ENCODE results near the gene AFF3. TPM values are rescaled to one million over a fixed set of nuclear protein-coding genes. Genes with fewer than 3 reads are reported as not detected.

AFF3 gene
- total and polyA plus RNA-seq, 2 donors (not counting 1 experiment from before 2014, with no cell fraction given): 0.50 to 2.5 TPM

GRCh38 chr2:99802734-99803133 lies 339.7 kb downstream of the AFF3 start:
- no peaks in the 10 kb centered on the region for H3K36me3 ChIP-seq (ENCODE audit: control insufficient read depth, insufficient read depth, low read length)
- H3K27me3 ChIP-seq (ENCODE audit: control insufficient read depth, insufficient read depth, low read length): no peaks in the 10 kb centered on the region
- no peak overlapping the region for H2AFZ ChIP-seq (ENCODE audit: low read length)
- H3K4me3 ChIP-seq (replicated peaks in 1 of 4; ENCODE audit: control extremely low read depth in 1 of 4, insufficient read depth in 1 of 4, low read depth in 3 of 4, low read length in 4 of 4): no peak overlapping the region
- TF ChIP-seq EZH2 (IDR thresholded peaks at IDR 0.05; ENCODE audit: low read length, missing control alignments) (no peak), CTCF (conservative IDR thresholded peaks at IDR 0.05 in 1 of 2, IDR thresholded peaks at IDR 0.05 in 1 of 2; ENCODE audit: low read depth in 1 of 2, low read length in 2 of 2) (no peak)
- no peaks in the 10 kb centered on the region for H3K9me3 ChIP-seq (ENCODE audit: control insufficient read depth, insufficient read depth, low read depth, low read length)
- no peak overlapping the region for H3K27ac ChIP-seq (ENCODE audit: insufficient read depth, low read length)
- no peaks in the 10 kb centered on the region for H3K79me2 ChIP-seq (ENCODE audit: control insufficient read depth, insufficient read depth, low read length)
- no peaks in the 10 kb centered on the region for H3K4me1 ChIP-seq (ENCODE audit: control insufficient read depth, extremely low read depth, insufficient read depth, low read length)
- no peaks in the 10 kb centered on the region for H4K20me1 ChIP-seq (ENCODE audit: control insufficient read depth, extremely low read depth, insufficient read depth, low read length)
- DNase-seq (ENCODE audit: low read depth in 2 of 2): no peak
- no peak overlapping the region for H3K4me2 ChIP-seq (ENCODE audit: extremely low read depth, insufficient read depth, low read length)
- no peak overlapping the region for H3K9ac ChIP-seq (ENCODE audit: insufficient read depth, low read length)

GRCh38 chr2:99801327-99801901 lies 341.0 kb downstream of the AFF3 start:
- Histone ChIP-seq H3K4me2 (ENCODE audit: extremely low read depth, insufficient read depth, low read length) (no peak overlapping the region), H3K9ac (ENCODE audit: insufficient read depth, low read length) (no peak overlapping the region), H3K4me1 (ENCODE audit: control insufficient read depth, extremely low read depth, insufficient read depth, low read length) (no peaks in the 10 kb centered on the region), H3K9me3 (ENCODE audit: control insufficient read depth, insufficient read depth, low read depth, low read length) (no peaks in the 10 kb centered on the region), H3K27ac (ENCODE audit: insufficient read depth, low read length) (no peak overlapping the region), H3K27me3 (ENCODE audit: control insufficient read depth, insufficient read depth, low read length) (no peaks in the 10 kb centered on the region), H3K4me3 (replicated peaks in 1 of 4; ENCODE audit: control extremely low read depth in 1 of 4, insufficient read depth in 1 of 4, low read depth in 3 of 4, low read length in 4 of 4) (no peak overlapping the region), H3K36me3 (ENCODE audit: control insufficient read depth, insufficient read depth, low read length) (no peaks in the 10 kb centered on the region), H4K20me1 (ENCODE audit: control insufficient read depth, extremely low read depth, insufficient read depth, low read length) (no peaks in the 10 kb centered on the region), H2AFZ (ENCODE audit: low read length) (no peak overlapping the region), H3K79me2 (ENCODE audit: control insufficient read depth, insufficient read depth, low read length) (no peaks in the 10 kb centered on the region)
- TF ChIP-seq CTCF (conservative IDR thresholded peaks at IDR 0.05 in 1 of 2, IDR thresholded peaks at IDR 0.05 in 1 of 2; ENCODE audit: low read depth in 1 of 2, low read length in 2 of 2): no peak
- DNase-seq (ENCODE audit: low read depth in 2 of 2): no peak

- Histone ChIP-seq H3K27me3 (ENCODE audit: control insufficient read depth, insufficient read depth, low read length) (no peaks in the 10 kb centered on the region), H3K27ac (ENCODE audit: insufficient read depth, low read length) (no peak overlapping the region), H2AFZ (ENCODE audit: low read length) (no peak overlapping the region), H4K20me1 (ENCODE audit: control insufficient read depth, extremely low read depth, insufficient read depth, low read length) (no peaks in the 10 kb centered on the region), H3K36me3 (ENCODE audit: control insufficient read depth, insufficient read depth, low read length) (no peaks in the 10 kb centered on the region), H3K4me2 (ENCODE audit: extremely low read depth, insufficient read depth, low read length) (no peak overlapping the region), H3K4me1 (ENCODE audit: control insufficient read depth, extremely low read depth, insufficient read depth, low read length) (no peaks in the 10 kb centered on the region), H3K9ac (ENCODE audit: insufficient read depth, low read length) (no peak overlapping the region), H3K4me3 (replicated peaks in 1 of 4; ENCODE audit: control extremely low read depth in 1 of 4, insufficient read depth in 1 of 4, low read depth in 3 of 4, low read length in 4 of 4) (no peak overlapping the region), H3K9me3 (ENCODE audit: control insufficient read depth, insufficient read depth, low read depth, low read length) (no peaks in the 10 kb centered on the region), H3K79me2 (ENCODE audit: control insufficient read depth, insufficient read depth, low read length) (no peaks in the 10 kb centered on the region)
- TF ChIP-seq EZH2 (IDR thresholded peaks at IDR 0.05; ENCODE audit: low read length, missing control alignments) (no peak), CTCF (conservative IDR thresholded peaks at IDR 0.05 in 1 of 2, IDR thresholded peaks at IDR 0.05 in 1 of 2; ENCODE audit: low read depth in 1 of 2, low read length in 2 of 2) (no peak)
- DNase-seq (ENCODE audit: low read depth in 2 of 2): no peak
Observed at GRCh38 chr2:99797475-99797874, 344.9 kb downstream of the AFF3 start.

All from fibroblast of lung (primary cell).